Fibroblast of the aortic adventitia (primary cell): Measurements from ENCODE around the gene CDC14A. TPM values are rescaled to one million over a fixed set of nuclear protein-coding genes. Genes with fewer than 3 reads are reported as not detected.

Source experiments
- DNase-seq: peaks from one replicate; pipeline ENCODE4 v3.0.0-alpha.2; 2010; ENCODE audit warnings: low read depth
- H3K4me3 ChIP-seq: 2 replicates; pipeline ENCODE4 v1.5.1; 2011; ENCODE audit warnings: low read depth, mild to moderate bottlenecking, control low read depth, low read length, moderate library complexity
- CTCF ChIP-seq: IDR thresholded peaks from 2 replicates; pipeline ENCODE4 v1.5.1; 2011; ENCODE audit warnings: mild to moderate bottlenecking, low read length, control low read depth, inconsistent platforms; ENCODE audit not compliant: insufficient read depth
- total RNA-seq: library from RNA; depleted of rRNA; stranded (reverse); fragments of >200 nt; gene quantifications from 2 replicates; pipeline ENCODE4 v1.2.3, GENCODE V29; 2012; ENCODE audit warnings: low replicate concordance

The CDC14A gene
- total RNA-seq, 1 donor: 5.0 TPM

- DNase-seq: no peak
- H3K4me3 ChIP-seq: no peak overlapping the region
- TF ChIP-seq CTCF: no peak
Observed at GRCh38 chr1:100497796-100498195, 145.5 kb downstream of the CDC14A start.

DNA sequence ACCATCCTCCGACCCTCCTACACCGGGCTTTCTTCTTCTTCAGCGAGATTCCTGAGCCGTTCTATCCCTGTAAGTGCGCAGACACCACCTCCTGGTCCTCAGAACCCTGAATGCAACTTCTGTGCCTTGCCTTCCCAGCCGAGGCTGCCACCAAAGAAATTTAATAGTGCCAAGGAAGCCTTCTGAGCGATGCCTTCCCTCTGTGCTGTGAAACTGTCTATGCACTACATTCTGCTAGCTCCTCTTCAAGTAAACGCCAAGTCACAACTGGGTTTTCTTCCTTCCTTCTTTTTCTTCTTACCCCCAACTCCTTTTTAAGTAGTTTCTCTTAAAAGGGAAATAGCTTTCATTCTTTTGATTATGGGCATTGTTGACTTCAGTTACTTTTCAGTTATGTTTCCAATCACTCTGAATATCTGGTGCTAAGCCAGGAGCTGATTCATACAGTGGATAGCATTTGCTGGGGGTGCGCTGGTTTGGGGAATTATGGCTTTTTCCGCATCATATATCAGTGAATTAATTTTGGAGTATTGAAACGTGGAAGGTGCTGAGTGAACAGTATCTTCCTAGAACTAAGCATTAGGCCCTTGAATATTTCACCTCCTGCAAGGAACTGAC lies 147.0 kb downstream of the CDC14A start:
- peak; percentile 13 for DNase-seq
- no peak overlapping the region for H3K4me3 ChIP-seq
- TF ChIP-seq CTCF: no peak

DNA sequence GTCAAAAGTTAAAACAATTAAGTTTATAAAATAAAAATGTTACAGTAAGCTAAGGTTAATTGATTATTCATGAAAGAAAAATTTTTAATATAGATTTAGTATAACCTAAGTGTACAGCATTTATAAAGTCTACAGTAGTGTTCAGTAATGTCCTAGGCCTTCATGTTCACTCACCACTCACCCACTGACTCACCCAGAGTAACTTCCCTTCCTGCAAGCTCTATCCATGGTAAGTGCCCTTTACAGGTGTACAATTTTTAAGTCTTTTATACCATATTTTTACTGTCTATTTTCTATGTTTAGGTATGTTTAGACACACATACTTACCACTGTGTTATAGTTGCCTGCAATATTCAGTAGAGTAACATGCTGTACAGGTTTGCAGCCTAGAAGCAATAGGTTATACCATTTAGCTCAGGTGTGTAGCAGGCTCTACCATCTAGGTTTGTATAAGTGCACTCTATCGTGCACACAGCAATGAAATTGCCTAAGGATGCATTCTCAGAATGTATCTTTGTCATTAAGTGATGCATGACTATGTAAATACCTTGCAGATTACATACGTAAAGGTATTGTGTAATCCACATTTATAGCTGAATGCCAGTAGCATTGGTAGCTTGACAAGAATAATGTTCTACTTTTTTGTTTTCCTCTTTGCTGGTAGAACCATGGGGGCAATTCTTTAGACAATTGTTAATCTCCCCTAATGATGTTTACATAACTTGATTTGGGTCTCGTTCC lies 149.9 kb downstream of the CDC14A start:
- DNase-seq: no peak
- TF ChIP-seq CTCF: no peak

DNA sequence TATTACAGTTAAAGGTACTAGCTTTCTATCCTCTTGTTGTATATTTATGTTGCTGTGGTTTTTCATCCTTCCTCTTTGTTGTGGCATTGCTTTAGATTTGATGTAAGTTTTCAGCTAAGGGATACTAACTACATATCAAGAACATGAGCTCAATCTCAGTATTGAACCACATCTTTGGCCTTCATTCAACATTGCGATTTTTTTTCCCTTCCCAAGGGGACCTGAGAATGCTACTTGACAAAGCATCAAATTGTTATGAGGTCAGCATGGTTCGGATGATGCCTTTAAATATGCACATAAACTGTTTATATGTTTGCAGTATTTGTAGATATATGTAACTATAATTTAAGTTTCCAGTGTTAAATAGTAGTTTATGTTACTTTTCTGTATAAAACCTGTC lies 153.9 kb downstream of the CDC14A start:
- H3K4me3 ChIP-seq: no peak overlapping the region
- TF ChIP-seq CTCF: no peak
- peak; percentile 57 for DNase-seq

More for the DNA sequence above, 149.9 kb downstream of the CDC14A start:
- no peak overlapping the region for H3K4me3 ChIP-seq

DNA sequence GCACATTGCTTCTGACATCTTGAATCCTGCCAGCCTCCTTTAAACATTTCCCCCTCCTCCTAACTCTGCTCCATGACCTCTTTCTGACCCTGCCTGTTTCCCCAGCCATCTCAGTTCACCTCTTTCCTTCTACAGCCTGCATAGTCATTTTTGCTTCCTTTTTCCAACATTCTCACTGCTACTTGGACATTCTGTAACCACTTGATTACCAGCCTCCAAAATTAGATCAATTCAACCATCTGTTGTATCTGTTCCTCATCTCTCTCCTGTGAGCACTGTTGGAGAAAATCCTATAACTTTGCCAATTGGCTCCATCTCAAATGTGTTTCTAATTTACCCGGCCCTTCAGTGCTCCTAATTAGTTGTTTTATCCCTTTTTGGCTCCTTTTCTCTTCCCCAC lies 158.1 kb downstream of the CDC14A start:
- no peak for TF ChIP-seq CTCF
- DNase-seq: no peak
- H3K4me3 ChIP-seq: no peak overlapping the region

GRCh38 chr1:100511058-100511457 lies 158.8 kb downstream of the CDC14A start:
- TF ChIP-seq CTCF: no peak
- no peak for DNase-seq
- no peak overlapping the region for H3K4me3 ChIP-seq
